HG02763 (cell line): Measurements from ENCODE around the gene CCDC80.

ENCODE experiments used
- ATAC-seq: cut with Tn5 transposase; IDR thresholded peaks from one replicate; pipeline ENCODE4 v1.9.1; 2021; ENCODE audit warnings: mild to moderate bottlenecking, moderate library complexity; ENCODE audit not compliant: unreplicated experiment

CCDC80 gene, protein sequence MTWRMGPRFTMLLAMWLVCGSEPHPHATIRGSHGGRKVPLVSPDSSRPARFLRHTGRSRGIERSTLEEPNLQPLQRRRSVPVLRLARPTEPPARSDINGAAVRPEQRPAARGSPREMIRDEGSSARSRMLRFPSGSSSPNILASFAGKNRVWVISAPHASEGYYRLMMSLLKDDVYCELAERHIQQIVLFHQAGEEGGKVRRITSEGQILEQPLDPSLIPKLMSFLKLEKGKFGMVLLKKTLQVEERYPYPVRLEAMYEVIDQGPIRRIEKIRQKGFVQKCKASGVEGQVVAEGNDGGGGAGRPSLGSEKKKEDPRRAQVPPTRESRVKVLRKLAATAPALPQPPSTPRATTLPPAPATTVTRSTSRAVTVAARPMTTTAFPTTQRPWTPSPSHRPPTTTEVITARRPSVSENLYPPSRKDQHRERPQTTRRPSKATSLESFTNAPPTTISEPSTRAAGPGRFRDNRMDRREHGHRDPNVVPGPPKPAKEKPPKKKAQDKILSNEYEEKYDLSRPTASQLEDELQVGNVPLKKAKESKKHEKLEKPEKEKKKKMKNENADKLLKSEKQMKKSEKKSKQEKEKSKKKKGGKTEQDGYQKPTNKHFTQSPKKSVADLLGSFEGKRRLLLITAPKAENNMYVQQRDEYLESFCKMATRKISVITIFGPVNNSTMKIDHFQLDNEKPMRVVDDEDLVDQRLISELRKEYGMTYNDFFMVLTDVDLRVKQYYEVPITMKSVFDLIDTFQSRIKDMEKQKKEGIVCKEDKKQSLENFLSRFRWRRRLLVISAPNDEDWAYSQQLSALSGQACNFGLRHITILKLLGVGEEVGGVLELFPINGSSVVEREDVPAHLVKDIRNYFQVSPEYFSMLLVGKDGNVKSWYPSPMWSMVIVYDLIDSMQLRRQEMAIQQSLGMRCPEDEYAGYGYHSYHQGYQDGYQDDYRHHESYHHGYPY

DNA sequence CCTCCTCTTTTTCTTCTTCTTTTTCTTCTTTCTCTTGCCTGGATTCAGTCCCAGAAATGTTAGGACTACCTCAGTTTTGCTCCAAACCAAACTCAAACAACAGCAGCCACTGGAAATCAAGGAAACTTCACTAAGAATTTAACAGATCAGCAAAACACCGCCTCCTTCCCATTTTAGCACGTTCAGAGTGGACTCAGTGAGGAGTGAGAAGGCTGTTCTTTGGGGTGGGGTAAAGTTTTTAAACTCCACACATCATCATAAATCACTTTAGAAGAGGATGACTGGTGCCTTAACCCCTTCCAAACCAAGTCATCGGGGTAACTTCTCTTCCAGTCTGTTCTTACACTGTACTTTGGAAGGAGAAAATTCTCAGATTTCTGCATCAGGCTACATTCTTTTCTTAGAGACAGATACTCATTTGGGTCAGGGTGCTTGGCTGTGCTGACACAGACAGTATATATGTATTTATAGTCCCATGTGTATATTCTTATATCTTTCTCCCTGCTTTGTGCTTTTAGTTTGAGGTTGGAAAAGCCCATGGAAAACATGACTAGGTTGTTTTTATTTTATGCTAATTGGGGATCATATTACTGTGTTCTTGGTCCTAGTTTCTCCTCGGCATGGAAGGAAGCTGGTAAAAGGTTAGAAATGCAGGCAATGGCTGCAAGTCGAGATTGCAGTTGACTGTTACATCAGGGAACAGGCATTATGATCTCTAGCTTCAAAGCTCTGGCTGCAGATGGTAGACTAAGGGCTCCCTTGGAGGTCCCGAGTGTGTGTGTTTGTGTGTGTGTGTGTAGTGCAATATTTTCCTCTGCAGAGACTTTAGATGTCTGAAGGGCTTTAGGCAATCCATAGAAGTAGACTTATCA, at the start of gene CCDC80:
CCDC80 (minus strand) TSS at position 214 of the 872 bp plus-strand sequence. CDS start 1,238 bp downstream, outside the sequence.
- ATAC-seq: no peak

- no peak for ATAC-seq
Observed at GRCh38 chr3:112689989-112690388, 49.0 kb upstream of the CCDC80 start.

GRCh38 chr3:112689385-112689784, 48.4 kb upstream of the CCDC80 start:
- no peak for ATAC-seq

DNA sequence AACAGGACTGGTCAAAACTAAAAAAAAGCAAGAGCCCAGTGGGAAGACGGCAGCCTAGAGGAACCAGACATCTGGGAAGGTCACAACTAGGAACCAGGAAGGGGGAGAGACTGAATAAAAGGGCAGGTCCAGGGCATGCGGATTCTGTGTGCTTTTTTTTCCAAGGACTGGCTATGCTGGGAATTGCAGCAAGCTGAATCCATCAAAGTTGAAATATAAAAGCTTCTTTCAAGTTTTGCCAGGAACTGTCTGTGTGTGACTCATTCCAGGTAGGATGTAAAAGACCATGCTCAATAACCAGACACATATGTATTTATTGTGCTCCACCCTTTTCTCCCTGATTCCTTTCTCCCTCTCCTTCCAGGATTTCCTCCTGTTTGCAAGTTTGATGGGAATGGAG, 47.9 kb upstream of the CCDC80 start:
- no peak for ATAC-seq

GRCh38 chr3:112688085-112688769, 47.3 kb upstream of the CCDC80 start:
- ATAC-seq: no peak

DNA sequence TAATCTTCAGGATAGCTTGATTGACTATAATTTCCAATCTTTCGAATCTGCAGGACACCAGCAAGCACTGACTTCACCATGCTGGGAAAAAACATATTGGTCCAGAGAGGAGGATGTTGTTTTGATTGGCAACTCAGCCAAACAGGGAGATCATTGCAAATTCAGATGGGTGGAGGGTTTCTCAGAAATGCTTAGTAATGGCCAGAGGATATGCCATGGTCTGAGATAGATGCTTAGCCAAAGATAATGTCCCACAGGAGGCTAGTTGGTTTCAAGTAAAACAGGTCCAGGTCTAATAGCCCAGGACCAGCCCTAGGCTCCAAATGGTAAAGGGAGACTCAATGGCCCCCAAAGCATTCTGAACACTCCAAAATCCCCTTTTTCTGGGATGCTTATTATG, 46.7 kb upstream of the CCDC80 start:
- ATAC-seq: no peak

GRCh38 chr3:112687211-112687610, 46.3 kb upstream of the CCDC80 start:
- ATAC-seq: no peak

DNA sequence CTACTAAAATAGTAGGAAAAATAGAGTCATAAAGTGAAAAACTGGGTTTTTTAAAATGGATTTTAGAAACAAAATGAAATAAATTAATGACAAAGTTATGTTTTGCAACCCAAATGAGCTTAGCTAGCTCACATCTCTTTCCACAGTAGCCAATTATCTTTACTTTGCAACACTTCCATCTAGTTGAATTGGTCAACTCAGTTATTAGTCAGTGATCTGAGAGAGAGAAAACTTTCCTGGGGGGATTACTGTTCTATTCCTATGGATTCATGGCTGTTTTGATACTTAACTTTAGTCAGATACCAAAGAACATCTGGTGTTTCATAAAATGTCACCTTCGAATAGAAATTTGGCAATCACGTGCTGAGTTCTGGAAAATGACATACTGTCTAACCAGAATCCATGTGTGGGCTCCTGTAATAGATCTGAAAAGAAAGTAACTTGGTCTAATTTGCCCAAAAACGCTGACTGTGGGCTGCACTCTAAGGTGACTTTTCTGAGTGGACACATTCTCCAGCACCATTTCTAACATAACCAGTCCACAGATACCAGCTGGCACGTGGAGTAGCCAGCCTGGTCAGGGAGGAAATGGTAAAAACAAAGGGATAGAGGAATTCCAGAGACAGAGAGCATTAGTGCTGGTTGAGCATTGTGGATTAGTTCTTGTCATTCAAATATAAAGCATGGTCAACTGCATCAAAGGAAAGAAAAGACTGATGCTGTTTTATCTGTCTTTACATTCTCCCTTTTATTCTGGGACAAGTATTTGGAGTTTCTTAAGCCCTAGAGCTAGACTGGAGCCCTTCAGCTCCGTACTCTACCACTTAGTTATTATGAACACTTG, 45.2 kb upstream of the CCDC80 start:
- ATAC-seq: no peak

DNA sequence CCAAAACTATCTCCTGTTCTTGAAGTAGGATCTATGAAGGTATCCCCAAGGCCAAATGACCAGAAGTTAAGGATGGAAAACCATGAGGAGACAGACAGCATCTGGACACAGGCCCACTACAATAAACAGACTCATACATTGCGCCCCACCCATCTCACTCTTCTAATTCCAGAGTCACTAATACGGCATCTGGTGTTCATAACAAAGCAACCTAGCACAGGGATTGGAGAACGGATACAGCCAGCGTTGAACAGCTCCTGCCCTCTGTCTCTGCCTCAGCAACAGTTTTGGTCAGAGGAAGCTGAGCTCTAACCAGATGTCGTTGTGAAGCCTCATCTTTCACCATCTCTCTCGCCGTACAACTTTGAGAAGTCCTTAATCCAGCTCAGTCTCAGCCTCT, 44.5 kb upstream of the CCDC80 start:
- no peak for ATAC-seq

DNA sequence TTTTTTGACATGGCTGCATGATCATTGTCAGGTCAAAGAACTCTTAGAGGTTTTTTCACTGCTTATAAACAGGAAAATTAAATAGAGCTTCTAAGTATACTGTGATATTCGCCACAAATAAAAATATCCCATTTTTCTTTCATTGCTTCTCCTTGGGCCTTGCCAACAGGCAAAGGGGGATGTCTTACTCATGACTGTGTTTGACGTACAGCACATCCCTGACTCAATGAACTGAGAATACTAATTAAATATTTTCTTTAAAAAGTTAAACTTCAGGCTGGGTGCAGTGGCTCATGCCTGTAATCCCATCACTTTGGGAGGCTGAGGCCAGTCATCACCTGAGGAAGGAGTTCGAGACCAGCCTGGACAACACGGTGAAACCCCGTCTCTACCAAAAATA, 41.4 kb upstream of the CCDC80 start:
- ATAC-seq: no peak

- ATAC-seq: no peak
Observed at GRCh38 chr3:112681822-112682325, 40.9 kb upstream of the CCDC80 start.

DNA sequence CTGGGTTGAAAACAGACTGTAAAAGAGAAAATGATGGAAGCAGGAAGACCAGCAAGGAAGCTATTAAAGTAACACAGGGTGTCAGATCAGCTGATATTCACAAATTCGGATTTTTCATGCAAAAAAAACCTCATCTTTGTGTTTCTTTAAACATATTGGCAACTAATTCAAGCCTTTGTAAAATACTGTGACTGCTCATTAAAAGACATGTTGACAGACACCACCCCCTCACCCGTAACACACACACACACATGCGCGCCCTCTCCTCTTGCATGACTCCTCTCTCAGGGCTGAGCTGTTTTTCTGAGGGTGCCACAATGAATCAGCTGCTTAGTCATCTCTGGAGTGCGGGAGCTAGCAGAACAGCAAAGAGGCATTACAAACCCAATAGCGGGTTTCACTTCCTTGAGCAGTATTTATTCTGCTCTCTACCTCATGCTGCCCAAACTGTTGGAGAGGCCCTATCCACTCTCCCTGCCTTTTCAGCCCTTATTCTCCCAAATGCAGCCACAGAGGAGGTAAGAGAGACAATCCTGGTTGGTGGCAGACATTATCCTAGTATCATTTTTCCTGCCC, 35.8 kb upstream of the CCDC80 start:
- peak; percentile 99 for ATAC-seq

GRCh38 chr3:112675943-112676535, 35.1 kb upstream of the CCDC80 start:
- ATAC-seq: no peak

- ATAC-seq: no peak
Observed at GRCh38 chr3:112675349-112675748, 34.4 kb upstream of the CCDC80 start.

DNA sequence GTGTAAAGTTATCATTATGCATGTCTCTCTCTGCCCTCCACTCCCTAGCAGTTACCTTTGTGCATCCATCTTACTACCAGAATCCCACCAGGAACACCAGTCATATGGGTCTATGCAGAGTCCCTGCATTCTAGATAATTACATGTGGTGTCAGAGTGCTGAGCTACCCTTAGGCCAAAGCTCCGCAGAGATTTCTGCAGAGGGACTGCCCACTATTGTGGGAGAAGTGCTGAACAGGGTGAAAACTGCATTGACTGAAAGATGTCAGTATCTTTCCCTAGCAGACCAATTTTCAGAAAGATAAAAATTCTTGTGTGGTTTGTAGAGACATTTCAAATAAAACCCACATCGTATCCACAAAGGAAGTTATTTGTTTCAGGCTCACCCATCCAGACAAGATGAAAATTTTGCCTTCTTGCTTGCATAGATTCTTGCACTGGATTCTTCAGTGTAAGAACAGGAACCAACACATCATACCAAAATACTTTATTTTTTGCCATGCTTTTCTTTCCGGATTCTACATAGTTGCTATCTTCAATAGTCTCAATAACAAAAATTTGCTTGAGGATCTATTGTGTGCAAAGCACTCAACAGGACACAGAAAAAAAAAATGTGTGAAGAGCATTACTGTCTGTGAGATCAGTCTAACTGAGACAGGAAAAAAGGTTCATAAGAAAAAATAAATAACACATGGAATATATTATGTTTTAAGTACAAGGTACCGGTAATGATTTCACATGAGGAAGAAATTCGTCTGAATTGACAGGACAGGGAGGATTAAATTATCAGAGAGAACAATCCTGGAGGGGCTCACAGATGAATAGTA, 32.0 kb upstream of the CCDC80 start:
- ATAC-seq: no peak

DNA sequence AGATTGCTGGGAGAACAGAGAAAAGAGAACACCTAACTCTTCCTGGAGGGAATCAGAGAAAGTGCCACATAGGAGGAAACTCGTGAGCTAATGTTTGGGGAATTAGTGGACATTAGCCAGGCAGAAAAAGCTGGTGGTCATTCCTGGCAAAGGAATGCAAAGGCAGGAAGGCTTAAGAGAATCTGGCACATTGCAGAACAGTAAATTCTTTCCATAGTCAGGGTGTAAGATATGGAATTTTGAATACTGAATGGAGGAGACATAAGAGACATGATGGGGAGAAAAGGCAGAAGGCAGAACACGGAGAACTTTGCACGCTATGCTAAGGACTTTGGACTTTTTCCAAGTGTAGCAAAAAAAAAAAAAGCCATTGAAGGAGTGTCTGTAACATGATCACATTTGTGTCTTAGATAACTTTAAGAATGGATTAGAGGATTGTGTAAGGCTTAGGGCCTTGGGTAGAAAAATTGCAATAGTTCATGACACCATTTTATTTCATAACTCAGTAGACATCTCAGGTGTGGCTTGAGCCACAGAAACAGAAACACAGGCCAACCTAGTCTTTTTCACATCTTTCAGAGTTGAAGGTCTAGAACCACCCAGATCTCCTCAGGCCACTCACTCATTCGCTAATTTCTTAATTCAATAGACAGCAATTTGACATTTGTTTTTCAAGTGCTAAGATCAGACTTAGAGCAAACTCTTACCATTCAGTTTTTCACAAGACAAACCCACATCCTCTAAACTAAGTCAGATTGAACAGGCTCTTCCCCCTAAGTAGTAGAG, 31.2 kb upstream of the CCDC80 start:
- ATAC-seq: no peak

DNA sequence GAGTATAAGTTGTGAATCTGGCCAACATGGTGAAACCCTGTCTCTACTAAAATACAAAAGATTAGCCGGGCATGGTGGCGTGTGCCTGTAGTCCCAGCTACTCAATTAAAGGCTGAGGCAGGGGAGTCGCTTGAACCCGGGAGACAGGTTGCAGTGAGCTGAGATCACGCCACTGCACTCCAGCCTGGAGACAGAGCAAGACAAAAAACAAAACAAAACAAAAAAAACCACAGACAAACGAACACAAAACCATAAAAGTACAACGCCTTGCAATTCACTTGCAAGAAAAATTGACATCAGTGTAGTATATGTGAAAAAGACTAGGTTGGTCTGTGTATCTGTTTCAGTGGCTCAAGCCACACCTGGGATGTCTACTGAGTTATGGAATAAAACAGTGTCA, 29.9 kb upstream of the CCDC80 start:
- ATAC-seq: no peak
